IMR-90 (cell line): ENCODE results near the gene STIM1. TPM values are rescaled to one million over a fixed set of nuclear protein-coding genes. Genes with fewer than 3 reads are reported as not detected.

Experiments
- ATAC-seq: fragments of 200-7000 bp; cut with Tn5 transposase; 2 replicates; pipeline ENCODE4 v1.9.1; 2020; ENCODE audit warnings: low read depth, mild to moderate bottlenecking, moderate library complexity
- BruUV-seq: library from RNA; stranded (reverse); fragments of 400-500 nt; replicated peaks from 2 replicates; lab custom pipeline; 2021; lab: Mats Ljungman, UMichigan
- CTCF ChIA-PET: fragments of 300-600 bp; formaldehyde crosslinking; extraction: SDS; loops from one replicate; lab custom pipeline; 2021; ENCODE audit warnings: antibody characterized with exemption; lab: Yijun Ruan, JAX
- POLR2A ChIA-PET: fragments of 300-600 bp; sonication (Branson Sonifier 250); formaldehyde crosslinking; loops from one replicate; lab custom pipeline; 2022; ENCODE audit warnings: antibody characterized with exemption; ENCODE audit not compliant: unreplicated experiment; lab: Charles Lee
- DNase-seq: peaks from one replicate; pipeline ENCODE4 v3.0.0; 2013
- H2AFZ ChIP-seq: replicated peaks from 2 replicates; pipeline ENCODE3; 2013; ENCODE audit warnings: low read length, mild to moderate bottlenecking; ENCODE audit not compliant: poor library complexity
- H2AK5ac ChIP-seq: 2 replicates; pipeline ENCODE4 v1.6.1; 2013; ENCODE audit warnings: low read depth, low read length, inconsistent platforms
- H2AK9ac ChIP-seq: replicated peaks from 2 replicates; pipeline ENCODE3; 2013; ENCODE audit warnings: mild to moderate bottlenecking, low read depth, low read length, moderate library complexity; ENCODE audit not compliant: poor library complexity
- H2BK120ac ChIP-seq: 2 replicates; pipeline ENCODE4 v1.6.1; 2013; ENCODE audit warnings: low read depth, low read length, inconsistent platforms
- H2BK15ac ChIP-seq: 3 replicates; pipeline ENCODE4 v1.6.1; 2013; ENCODE audit warnings: low read depth, low read length, inconsistent platforms
- H2BK20ac ChIP-seq: 2 replicates; pipeline ENCODE4 v1.6.1; 2013; ENCODE audit warnings: low read depth, mild to moderate bottlenecking, inconsistent platforms, low read length, moderate library complexity
- H2BK5ac ChIP-seq: 2 replicates; pipeline ENCODE4 v1.6.1; 2013; ENCODE audit warnings: mild to moderate bottlenecking, low read depth, low read length, inconsistent platforms; ENCODE audit not compliant: poor library complexity, severe bottlenecking
- H3K14ac ChIP-seq: replicated peaks from 2 replicates; pipeline ENCODE4 v1.6.1; 2013; ENCODE audit warnings: low read depth, low read length, inconsistent platforms
- H3K18ac ChIP-seq: 2 replicates; pipeline ENCODE4 v1.6.1; 2013; ENCODE audit warnings: low read depth, low read length, control low read depth
- H3K23ac ChIP-seq: 2 replicates; pipeline ENCODE4 v1.6.1; 2013; ENCODE audit warnings: low read depth, low read length, inconsistent platforms
- H3K27ac ChIP-seq: 2 replicates; pipeline ENCODE4 v1.5.1; 2013; ENCODE audit warnings: mild to moderate bottlenecking, control low read depth, low read length; ENCODE audit not compliant: insufficient read depth
- H3K27me3 ChIP-seq: 2 replicates; pipeline ENCODE4 v1.6.1; 2013; ENCODE audit warnings: low read length; ENCODE audit not compliant: control insufficient read depth, insufficient read depth
- H3K36me3 ChIP-seq: 2 replicates; pipeline ENCODE4 v1.6.1; 2013; ENCODE audit warnings: low read length, mixed read lengths; ENCODE audit not compliant: control insufficient read depth, insufficient read depth
- H3K4ac ChIP-seq: 2 replicates; pipeline ENCODE4 v1.6.1; 2013; ENCODE audit warnings: low read depth, low read length, inconsistent platforms
- H3K4me1 ChIP-seq: 2 replicates; pipeline ENCODE4 v1.6.1; 2013; ENCODE audit warnings: low read length, mixed read lengths; ENCODE audit not compliant: control insufficient read depth, insufficient read depth
- H3K4me2 ChIP-seq: 2 replicates; pipeline ENCODE4 v1.6.1; 2013; ENCODE audit warnings: low read depth, mild to moderate bottlenecking, control low read depth, low read length, moderate library complexity
- H3K4me3 ChIP-seq: 2 replicates; pipeline ENCODE4 v1.5.1; 2013; ENCODE audit warnings: low read depth, mild to moderate bottlenecking, control low read depth, low read length, moderate library complexity; ENCODE audit not compliant: insufficient read depth
- H3K56ac ChIP-seq: 2 replicates; pipeline ENCODE4 v1.6.1; 2013; ENCODE audit warnings: low read length, inconsistent platforms; ENCODE audit not compliant: insufficient read depth; ENCODE audit errors: extremely low read depth
- H3K79me1 ChIP-seq, 2 experiments: 2 replicates each; pipeline ENCODE4 v1.6.1; 2013; ENCODE audit warnings: low read length in 2 of 2, inconsistent platforms in 1 of 2, low read depth in 1 of 2
- H3K9ac ChIP-seq: 2 replicates; pipeline ENCODE4 v1.6.1; 2013; ENCODE audit warnings: low read depth, low read length, control low read depth
- H3K9me1 ChIP-seq: 2 replicates; pipeline ENCODE4 v1.6.1; 2013; ENCODE audit warnings: low read length, inconsistent platforms; ENCODE audit not compliant: insufficient read depth
- H3K9me3 ChIP-seq: 2 replicates; pipeline ENCODE4 v1.6.1; 2013; ENCODE audit warnings: low read length; ENCODE audit not compliant: control insufficient read depth, insufficient read depth
- H4K20me1 ChIP-seq: 2 replicates; pipeline ENCODE4 v1.6.1; 2013; ENCODE audit warnings: low read length, inconsistent platforms; ENCODE audit not compliant: insufficient read depth
- H4K5ac ChIP-seq: 2 replicates; pipeline ENCODE4 v1.6.1; 2013; ENCODE audit warnings: mild to moderate bottlenecking, low read depth, low read length, control low read depth
- H4K8ac ChIP-seq, 2 experiments: 2 replicates each; pipeline ENCODE4 v1.6.1; 2013; ENCODE audit warnings: low read depth in 2 of 2, low read length in 2 of 2, control low read depth in 1 of 2, inconsistent platforms in 1 of 2
- H4K91ac ChIP-seq: 2 replicates; pipeline ENCODE4 v1.6.1; 2013; ENCODE audit warnings: low read depth, low read length, inconsistent platforms; ENCODE audit not compliant: insufficient read depth
- CEBPB ChIP-seq: IDR thresholded peaks from 2 replicates; pipeline ENCODE4 v1.6.1; 2012; ENCODE audit warnings: low read depth, low read length, improper control_type of control experiment
- FOS ChIP-seq: fragments of 150-350 bp; IDR thresholded peaks from 2 replicates; pipeline ENCODE4 v1.6.1; 2016; ENCODE audit warnings: low read depth, low read length
- USF2 ChIP-seq: fragments of 150-350 bp; IDR thresholded peaks from 2 replicates; pipeline ENCODE4 v1.6.1; 2017; ENCODE audit warnings: mild to moderate bottlenecking, antibody characterized with exemption, low read length, low read depth
- dilution Hi-C: fragments of 300-500 bp; cut with HindIII; formaldehyde crosslinking; loops from one replicate; pipeline ENCODE4 v1.14.3; 2018; ENCODE audit warnings: low sequenced_read_pairs; ENCODE audit not compliant: unreplicated experiment
- in situ Hi-C: fragments of 300-500 bp; cut with MboI; formaldehyde crosslinking; loops from 3 replicates; pipeline ENCODE4 v1.14.3; 2019; ENCODE audit warnings: low sequenced_read_pairs, inconsistent platforms, mixed read lengths
- intact Hi-C: fragments of 100-400 bp; cut with micrococcal nuclease; formaldehyde crosslinking; loops from 2 replicates; pipeline ENCODE4 v1.10.0; 2022
- polyA plus RNA-seq, 3 experiments: library from polyadenylated mRNA; depleted of rRNA; stranded (reverse); fragments of >200 nt; gene quantifications; 2 replicates each; pipeline ENCODE4 v1.2.3, GENCODE V29; 2012; ENCODE audit warnings: low replicate concordance in 1 of 3
- total RNA-seq: library from RNA; depleted of rRNA; stranded (reverse); fragments of >200 nt; gene quantifications from 2 replicates; pipeline ENCODE4 v1.2.3, GENCODE V29; 2012

Gene STIM1
- total and polyA plus RNA-seq, 2 of the 4 experiments (the other 2 are of a cell fraction), result 17.9 to 23.0 TPM

GRCh38 chr11:3939211-3939610 lies 83.7 kb downstream of the STIM1 start:
- peak overlapping the region; percentile 94; the same call in 1 of the 2 replicates for H2BK120ac ChIP-seq
- H3K56ac ChIP-seq, result no peak overlapping the region
- peak overlapping the region; percentile 93; the same call in 1 of the 2 replicates for H3K4ac ChIP-seq
- peak; percentile 91 for ATAC-seq
- TF ChIP-seq USF2 (no peak), CEBPB (peak; percentile 39; the same call in 1 of the 2 replicates), FOS (peak; percentile 7; the same call in 1 of the 2 replicates)
- no peak overlapping the region for H3K27ac ChIP-seq
- H2AK9ac ChIP-seq, result no peak overlapping the region
- no peaks in the 10 kb centered on the region for H3K9me3 ChIP-seq
- peak overlapping the region; percentile 90; the same call in 1 of the 2 replicates for H4K5ac ChIP-seq
- CTCF ChIA-PET, result interaction anchor here (0.9 to 1.6 kb wide), 3 partner anchors 14 to 90 kb away, joined by 4 to 5 read pairs (median 4); no protein-coding TSS in a partner anchor
- intact Hi-C loops (no loop called here), dilution Hi-C loops (no loop called here), in situ Hi-C loops (no loop called here)
- POLR2A ChIA-PET, result no interaction called here
- peak overlapping the region; percentile 93 for H3K18ac ChIP-seq
- H2BK20ac ChIP-seq, result peak overlapping the region; percentile 27; the same call in 1 of the 2 replicates
- no peak overlapping the region for H4K91ac ChIP-seq
- H3K23ac ChIP-seq, result peak overlapping the region; percentile 43; the same call in 1 of the 2 replicates
- H3K27me3 ChIP-seq, result no peaks in the 10 kb centered on the region
- H3K4me1 ChIP-seq, result peaks cover 19% of the 10 kb centered on the region
- no peak overlapping the region for H3K4me3 ChIP-seq
- no peak overlapping the region for H2BK15ac ChIP-seq
- H2AK5ac ChIP-seq, result no peak overlapping the region
- H2BK5ac ChIP-seq, result peak overlapping the region; percentile 91
- H3K36me3 ChIP-seq, result no peaks in the 10 kb centered on the region
- DNase-seq, result peak; percentile 95
- no peak overlapping the region for H2AFZ ChIP-seq
- H3K9me1 ChIP-seq, result peaks cover 5% of the 10 kb centered on the region
- no TSS peak for BruUV-seq
- peak overlapping the region; percentile 88; the same call in 1 of the 2 replicates for H3K4me2 ChIP-seq
- H3K14ac ChIP-seq, result peak overlapping the region; percentile 82
- H3K79me1 ChIP-seq, result peaks cover 12 to 21% of the 10 kb centered on the region in 2 experiments
- H3K9ac ChIP-seq, result peak overlapping the region; percentile 60; the same call in 1 of the 2 replicates
- peak overlapping the region in 1 of 2 experiments; percentile 85; a peak in 2 of 4 replicates for H4K8ac ChIP-seq
- no peaks in the 10 kb centered on the region; the same call in 1 of the 2 replicates for H4K20me1 ChIP-seq
